Measurements from ENCODE around the gene TCF25.

TCF25 gene

DNA sequence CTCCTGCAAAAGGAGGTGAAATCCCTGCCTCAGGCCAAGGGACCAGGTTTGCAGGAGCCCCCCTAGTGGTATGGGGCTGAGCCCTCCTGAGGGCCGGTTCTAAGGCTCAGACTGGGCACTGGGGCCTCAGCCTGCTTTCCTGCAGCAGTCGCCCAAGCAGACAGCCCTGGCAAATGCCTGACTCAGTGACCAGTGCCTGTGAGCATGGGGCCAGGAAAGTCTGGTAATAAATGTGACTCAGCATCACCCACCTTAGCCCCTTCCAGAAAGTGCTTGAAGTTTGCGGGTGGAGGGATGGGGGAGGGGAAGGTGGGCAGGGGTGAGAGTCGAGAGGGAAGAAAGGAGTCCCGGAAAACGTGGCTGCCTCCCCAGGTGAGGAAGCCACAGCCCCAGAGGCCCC is 47.3 kb downstream of the TCF25 start:
- Histone ChIP-seq H3K4me1 (ENCODE audit: insufficient read depth, low read length) (peaks cover 10% of the 10 kb centered on the region), H3K27ac (ENCODE audit: low read length) (no peak overlapping the region), H3K9me3 (ENCODE audit: insufficient read depth, low read depth, low read length) (no peaks in the 10 kb centered on the region), H3K27me3 (ENCODE audit: insufficient read depth, low read length) (peaks cover 56% of the 10 kb centered on the region), H3K4me3 (ENCODE audit: low read length) (no peak overlapping the region), H3K36me3 (ENCODE audit: insufficient read depth, low read depth, low read length) (no peaks in the 10 kb centered on the region), H3K9ac (ENCODE audit: low read depth, low read length) (no peak overlapping the region)

GRCh38 chr16:89921131-89921701 is 47.8 kb downstream of the TCF25 start:
- Histone ChIP-seq H3K9ac (ENCODE audit: low read depth, low read length) (no peak overlapping the region), H3K27ac (ENCODE audit: low read length) (no peak overlapping the region), H3K4me1 (ENCODE audit: insufficient read depth, low read length) (peaks cover 10% of the 10 kb centered on the region)

DNA sequence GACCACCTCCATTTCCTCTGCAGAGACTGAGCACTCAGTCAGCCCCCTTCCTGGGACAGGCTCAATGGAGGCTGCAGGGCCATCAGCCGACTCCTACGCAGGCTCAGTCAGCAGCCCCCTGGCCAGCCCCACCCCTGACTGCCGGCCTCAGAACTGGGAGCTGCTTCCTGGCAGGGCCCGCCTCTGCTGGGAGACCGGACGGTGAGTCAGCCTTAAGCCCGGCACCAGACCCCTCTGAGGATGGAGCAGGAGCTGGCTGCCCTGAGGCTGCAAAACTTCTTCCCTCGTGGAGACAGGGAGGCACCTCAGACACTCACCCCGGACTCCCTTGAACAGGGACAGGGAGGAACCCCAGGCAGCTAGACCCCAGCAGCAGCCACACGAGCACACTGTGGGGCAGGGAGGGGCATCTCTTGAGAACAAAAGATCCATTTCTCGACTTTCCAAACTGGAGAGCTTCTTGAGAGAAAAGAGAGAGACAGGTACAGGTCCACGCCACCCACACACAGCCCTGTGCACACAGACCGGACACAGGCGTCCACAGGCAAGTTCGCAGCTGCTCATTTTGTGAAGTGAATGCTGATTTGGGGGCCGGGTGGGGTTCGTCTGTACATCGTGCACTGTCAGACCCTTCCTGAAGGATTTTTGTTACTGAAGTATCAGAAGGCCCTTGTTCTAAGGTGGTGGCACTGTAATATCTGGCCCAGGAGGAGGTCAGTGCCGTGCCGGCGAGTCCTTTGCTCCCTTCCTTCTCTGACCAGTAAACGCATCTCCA is 48.5 kb downstream of the TCF25 start:
- no peaks in the 10 kb centered on the region for H3K36me3 ChIP-seq (ENCODE audit: insufficient read depth, low read depth, low read length)
- no peak overlapping the region for H3K27ac ChIP-seq (ENCODE audit: low read length)
- peak overlapping the region; percentile 74; the same call in 1 of the 2 replicates for H3K9ac ChIP-seq (ENCODE audit: low read depth, low read length)
- peak overlapping the region; percentile 68 for H3K4me3 ChIP-seq (ENCODE audit: low read length)
- peaks cover 56% of the 10 kb centered on the region for H3K27me3 ChIP-seq (ENCODE audit: insufficient read depth, low read length)
- H3K4me1 ChIP-seq (ENCODE audit: insufficient read depth, low read length): peaks cover 10% of the 10 kb centered on the region
- H3K9me3 ChIP-seq (ENCODE audit: insufficient read depth, low read depth, low read length): no peaks in the 10 kb centered on the region

More at GRCh38 chr16:89921131-89921701, 47.8 kb downstream of the TCF25 start:
- Histone ChIP-seq H3K27me3 (ENCODE audit: insufficient read depth, low read length) (peaks cover 56% of the 10 kb centered on the region), H3K9me3 (ENCODE audit: insufficient read depth, low read depth, low read length) (no peaks in the 10 kb centered on the region), H3K4me3 (ENCODE audit: low read length) (peak overlapping the region; percentile 68), H3K36me3 (ENCODE audit: insufficient read depth, low read depth, low read length) (no peaks in the 10 kb centered on the region)

DNA sequence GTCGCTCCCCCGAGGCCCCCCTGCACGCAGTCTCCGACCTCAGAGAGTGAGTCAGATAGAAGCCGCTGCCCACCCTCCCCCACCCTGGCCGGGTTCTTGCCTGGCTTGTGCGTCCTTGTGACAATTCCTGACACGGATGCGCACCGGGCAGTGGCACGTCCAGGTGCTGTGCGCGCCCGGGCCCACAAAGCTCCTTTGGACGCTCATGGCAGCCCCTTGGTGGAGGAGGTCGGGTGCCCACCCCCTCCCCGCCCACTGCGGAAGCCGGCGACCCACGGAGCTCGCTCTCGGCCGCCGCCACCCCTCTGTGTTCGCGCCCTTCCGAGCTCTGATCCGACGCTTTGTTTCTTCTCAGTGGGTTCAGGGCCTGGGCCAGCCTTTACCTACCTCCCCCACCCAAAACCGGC is 49.1 kb downstream of the TCF25 start:
- Histone ChIP-seq H3K4me1 (ENCODE audit: insufficient read depth, low read length) (peaks cover 10% of the 10 kb centered on the region), H3K27ac (ENCODE audit: low read length) (no peak overlapping the region), H3K27me3 (ENCODE audit: insufficient read depth, low read length) (peaks cover 56% of the 10 kb centered on the region), H3K9ac (ENCODE audit: low read depth, low read length) (peak overlapping the region; percentile 74; the same call in 1 of the 2 replicates), H3K4me3 (ENCODE audit: low read length) (peak overlapping the region; percentile 68), H3K9me3 (ENCODE audit: insufficient read depth, low read depth, low read length) (no peaks in the 10 kb centered on the region), H3K36me3 (ENCODE audit: insufficient read depth, low read depth, low read length) (0 out of 2 replicates have a peak, but pooled peaks cover under 1% of the 10 kb centered on the region)

- peaks cover 53% of the 10 kb centered on the region for H3K27me3 ChIP-seq (ENCODE audit: insufficient read depth, low read length)
- peak within 1 kb of the TSS; percentile 74; the same call in 1 of the 2 replicates for H3K9ac ChIP-seq (ENCODE audit: low read depth, low read length)
- H3K27ac ChIP-seq (ENCODE audit: low read length): no peak within 1 kb of the TSS
- H3K4me1 ChIP-seq (ENCODE audit: insufficient read depth, low read length): peaks cover 10% of the 10 kb centered on the region
- H3K36me3 ChIP-seq (ENCODE audit: insufficient read depth, low read depth, low read length): 0 out of 2 replicates have a peak, but pooled peaks cover 4% of the 10 kb centered on the region
- no peaks in the 10 kb centered on the region for H3K9me3 ChIP-seq (ENCODE audit: insufficient read depth, low read depth, low read length)
- peak within 1 kb of the TSS; percentile 68 for H3K4me3 ChIP-seq (ENCODE audit: low read length)
These were observed 49.7 kb downstream of the TCF25 start, which contains the start of gene TUBB3 for GRCh38 chr16:89922884-89923639. TUBB3 (plus strand) TSS chr16:89923342; CDS start chr16:89923402, 60 bp downstream.

GRCh38 chr16:89923640-89924296 is 50.4 kb downstream of the TCF25 start:
- Histone ChIP-seq H3K4me1 (ENCODE audit: insufficient read depth, low read length) (peaks cover 10% of the 10 kb centered on the region), H3K36me3 (ENCODE audit: insufficient read depth, low read depth, low read length) (0 out of 2 replicates have a peak, but pooled peaks cover 4% of the 10 kb centered on the region), H3K9ac (ENCODE audit: low read depth, low read length) (peak overlapping the region; percentile 32; the same call in 1 of the 2 replicates), H3K27ac (ENCODE audit: low read length) (no peak overlapping the region), H3K4me3 (ENCODE audit: low read length) (peak overlapping the region; percentile 68), H3K27me3 (ENCODE audit: insufficient read depth, low read length) (peaks cover 46% of the 10 kb centered on the region), H3K9me3 (ENCODE audit: insufficient read depth, low read depth, low read length) (no peaks in the 10 kb centered on the region)

GRCh38 chr16:89924297-89924924 is 51.0 kb downstream of the TCF25 start:
- Histone ChIP-seq H3K27me3 (ENCODE audit: insufficient read depth, low read length) (peaks cover 40% of the 10 kb centered on the region), H3K4me1 (ENCODE audit: insufficient read depth, low read length) (peaks cover 10% of the 10 kb centered on the region), H3K27ac (ENCODE audit: low read length) (no peak overlapping the region), H3K9ac (ENCODE audit: low read depth, low read length) (no peak overlapping the region; the same call in 1 of the 2 replicates), H3K36me3 (ENCODE audit: insufficient read depth, low read depth, low read length) (peaks cover 9% of the 10 kb centered on the region; the same call in 1 of the 2 replicates), H3K4me3 (ENCODE audit: low read length) (peak overlapping the region; percentile 68), H3K9me3 (ENCODE audit: insufficient read depth, low read depth, low read length) (no peaks in the 10 kb centered on the region)

- Histone ChIP-seq H3K4me3 (ENCODE audit: low read length) (peak overlapping the region; percentile 68), H3K9me3 (ENCODE audit: insufficient read depth, low read depth, low read length) (no peaks in the 10 kb centered on the region), H3K27ac (ENCODE audit: low read length) (no peak overlapping the region), H3K36me3 (ENCODE audit: insufficient read depth, low read depth, low read length) (peaks cover 14% of the 10 kb centered on the region; the same call in 1 of the 2 replicates), H3K4me1 (ENCODE audit: insufficient read depth, low read length) (peaks cover 10% of the 10 kb centered on the region), H3K9ac (ENCODE audit: low read depth, low read length) (no peak overlapping the region; the same call in 1 of the 2 replicates), H3K27me3 (ENCODE audit: insufficient read depth, low read length) (peaks cover 35% of the 10 kb centered on the region)
These were observed 51.5 kb downstream of the TCF25 start for GRCh38 chr16:89924925-89925307.

- Histone ChIP-seq H3K9ac (ENCODE audit: low read depth, low read length) (no peak overlapping the region; the same call in 1 of the 2 replicates), H3K27me3 (ENCODE audit: insufficient read depth, low read length) (peaks cover 27% of the 10 kb centered on the region)
These were observed 52.2 kb downstream of the TCF25 start for GRCh38 chr16:89925596-89926079.

DNA sequence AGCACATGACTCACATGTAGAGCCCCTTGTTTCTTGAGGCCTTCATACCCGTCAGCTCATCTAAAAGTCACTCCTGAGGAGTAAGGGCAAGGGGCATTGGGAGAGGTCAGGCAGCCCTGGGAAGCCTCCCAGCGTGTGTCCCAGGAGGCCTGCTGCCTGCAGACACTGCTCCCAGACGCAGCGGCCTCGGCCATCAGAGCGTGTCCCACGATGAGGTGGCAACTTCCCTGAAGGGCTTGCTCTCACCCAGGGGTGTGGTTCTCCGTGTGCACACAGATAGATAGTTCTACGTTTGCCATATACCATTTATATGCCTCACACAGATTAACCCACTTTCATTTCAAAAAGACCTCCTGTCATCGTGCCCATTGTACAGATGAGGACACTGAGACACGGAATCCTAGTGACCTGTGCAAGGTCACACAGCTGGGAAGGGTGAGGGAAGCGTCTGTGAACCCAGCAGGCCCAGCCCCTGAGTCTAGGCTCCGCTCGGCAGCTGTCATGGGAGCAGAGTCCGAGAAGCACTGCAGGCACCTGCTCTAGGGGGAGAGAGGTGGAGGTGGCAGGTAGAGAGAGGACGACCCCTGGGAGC is 58.0 kb downstream of the TCF25 start:
- peaks cover 64% of the 10 kb centered on the region for H3K36me3 ChIP-seq (ENCODE audit: insufficient read depth, low read depth, low read length)
- H3K27ac ChIP-seq (ENCODE audit: low read length): no peak overlapping the region
- H3K4me1 ChIP-seq (ENCODE audit: insufficient read depth, low read length): no peaks in the 10 kb centered on the region
- H3K27me3 ChIP-seq (ENCODE audit: insufficient read depth, low read length): no peaks in the 10 kb centered on the region
- no peaks in the 10 kb centered on the region for H3K9me3 ChIP-seq (ENCODE audit: insufficient read depth, low read depth, low read length)
- H3K9ac ChIP-seq (ENCODE audit: low read depth, low read length): no peak overlapping the region
- no peak overlapping the region for H3K4me3 ChIP-seq (ENCODE audit: low read length)

More at GRCh38 chr16:89925596-89926079, 52.2 kb downstream of the TCF25 start:
- Histone ChIP-seq H3K27ac (ENCODE audit: low read length) (no peak overlapping the region), H3K4me3 (ENCODE audit: low read length) (peak overlapping the region; percentile 68), H3K4me1 (ENCODE audit: insufficient read depth, low read length) (peaks cover 10% of the 10 kb centered on the region), H3K36me3 (ENCODE audit: insufficient read depth, low read depth, low read length) (peaks cover 16% of the 10 kb centered on the region; the same call in 1 of the 2 replicates), H3K9me3 (ENCODE audit: insufficient read depth, low read depth, low read length) (no peaks in the 10 kb centered on the region)

Data from iPS-20b (cell line).